Hematopoietic multipotent progenitor cell treated with erythropoietin and hydrocortisone succinate and interleukin-3 and kit ligand, for 17 days (in vitro differentiated cells): Measurements from ENCODE around the gene TEX11.
"Not testable (repeated sequence)": the region's sequence is repeated elsewhere in the genome, so short reads cannot be mapped to it uniquely, and the experiment has no call there.

Experiments
- DNase-seq: peaks from one replicate; pipeline ENCODE4 v3.0.0-alpha.2; 2015; ENCODE audit warnings: low spot score

Gene TEX11

GRCh38 chrX:70755850-70756249 lies 152.7 kb downstream of the TEX11 start:
- no peak for DNase-seq

GRCh38 chrX:70754169-70754848 lies 154.2 kb downstream of the TEX11 start:
- no peak for DNase-seq

- not testable (repeated sequence) for DNase-seq
Observed at GRCh38 chrX:70733774-70734173, 174.7 kb downstream of the TEX11 start.

GRCh38 chrX:70727961-70728360 lies 180.6 kb downstream of the TEX11 start:
- DNase-seq = not testable (repeated sequence)

- DNase-seq = no peak
Observed at GRCh38 chrX:70720721-70721120, 187.8 kb downstream of the TEX11 start.

GRCh38 chrX:70711336-70711735 lies 197.2 kb downstream of the TEX11 start:
- not testable (repeated sequence) for DNase-seq

GRCh38 chrX:70694339-70695122 lies 214.0 kb downstream of the TEX11 start:
- DNase-seq = no peak

- DNase-seq = not testable (repeated sequence)
Observed at GRCh38 chrX:70679455-70679854, 229.1 kb downstream of the TEX11 start.

- DNase-seq = no peak
Observed at GRCh38 chrX:70675284-70675683, 233.2 kb downstream of the TEX11 start.

- DNase-seq = no peak
Observed at GRCh38 chrX:70672326-70672725, 236.2 kb downstream of the TEX11 start.

GRCh38 chrX:70669120-70669519 lies 239.4 kb downstream of the TEX11 start:
- DNase-seq = no peak

GRCh38 chrX:70664726-70665125 lies 243.8 kb downstream of the TEX11 start:
- no peak for DNase-seq

GRCh38 chrX:70661124-70661523 lies 247.4 kb downstream of the TEX11 start:
- DNase-seq = not testable (repeated sequence)

- DNase-seq = not testable (repeated sequence)
Observed at GRCh38 chrX:70657546-70657945, 251.0 kb downstream of the TEX11 start.

- no peak for DNase-seq
Observed at GRCh38 chrX:70656304-70656703, 252.2 kb downstream of the TEX11 start.

GRCh38 chrX:70647910-70648309 lies 260.6 kb downstream of the TEX11 start:
- DNase-seq = not testable (repeated sequence)

GRCh38 chrX:70636218-70636617 lies 272.3 kb downstream of the TEX11 start:
- no peak for DNase-seq

- no peak for DNase-seq
Observed at GRCh38 chrX:70635669-70636068, 272.8 kb downstream of the TEX11 start.

GRCh38 chrX:70635227-70635626 lies 273.3 kb downstream of the TEX11 start:
- no peak for DNase-seq

GRCh38 chrX:70621743-70622142 lies 286.8 kb downstream of the TEX11 start:
- DNase-seq = no peak

- DNase-seq = no peak
Observed at GRCh38 chrX:70618467-70618866, 290.0 kb downstream of the TEX11 start.

GRCh38 chrX:70613295-70613694 lies 295.2 kb downstream of the TEX11 start:
- DNase-seq = no peak

- no peak for DNase-seq
Observed at GRCh38 chrX:70605352-70605751, 303.2 kb downstream of the TEX11 start.

- no peak for DNase-seq
Observed at GRCh38 chrX:70592091-70592490, 316.4 kb downstream of the TEX11 start.
